Suppressor macrophage (primary cell): ENCODE results near the gene RTL10.
A peak's percentile ranks its signal among the peaks of the same experiment; 100 is the strongest.

Experiments
- DNase-seq, 4 experiments: peaks; one replicate each; pipeline ENCODE4 v3.0.0-alpha.2; 2020 to 2022
- total RNA-seq, 17 experiments: gene quantifications; one replicate each; lab custom pipeline; 2026; ENCODE audit warnings: mixed read lengths in 6 of 17, inconsistent platforms in 3 of 17; lab: John Stamatoyannopoulos, UW

The RTL10 gene
- 1.4 to 42.4 (median 24.5) reads per million in 17 experiments for total RNA-seq

- peak; percentile 99 to 100 (median 100) for DNase-seq
Measured at GRCh38 chr22:19854778-19855503, at the start of gene RTL10, which contains the start of gene GNB1L. RTL10 (minus strand) TSS chr22:19854874; CDS start chr22:19852261, 2,613 bp downstream. GNB1L (minus strand) TSS chr22:19854874; CDS start chr22:19821355, 33,519 bp downstream.

- DNase-seq, result no peak
Measured at GRCh38 chr22:19904174-19904856, 49.6 kb upstream of the RTL10 start.

GRCh38 chr22:19903513-19903912, 48.8 kb upstream of the RTL10 start:
- no peak for DNase-seq

DNA sequence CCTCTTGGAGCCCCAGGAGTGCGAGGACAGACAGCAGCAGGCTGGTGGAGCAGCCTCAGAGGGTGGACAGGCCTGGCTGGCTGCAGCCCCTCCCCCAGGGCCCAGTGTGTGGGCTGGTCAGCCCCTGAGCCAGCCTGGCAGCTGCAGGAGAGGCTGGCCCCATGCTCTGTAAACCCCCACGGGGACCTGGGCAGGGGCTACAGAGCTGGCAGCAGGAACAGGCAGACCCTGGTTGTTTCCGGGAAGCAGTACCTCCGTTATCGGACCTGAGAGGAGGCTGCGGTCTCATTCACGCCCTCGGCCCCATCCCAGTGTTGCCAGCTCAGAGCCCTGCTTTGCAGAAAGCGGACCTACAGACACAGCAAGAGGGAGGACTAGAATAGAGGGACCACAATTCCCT, 48.4 kb upstream of the RTL10 start:
- DNase-seq, result no peak

DNA sequence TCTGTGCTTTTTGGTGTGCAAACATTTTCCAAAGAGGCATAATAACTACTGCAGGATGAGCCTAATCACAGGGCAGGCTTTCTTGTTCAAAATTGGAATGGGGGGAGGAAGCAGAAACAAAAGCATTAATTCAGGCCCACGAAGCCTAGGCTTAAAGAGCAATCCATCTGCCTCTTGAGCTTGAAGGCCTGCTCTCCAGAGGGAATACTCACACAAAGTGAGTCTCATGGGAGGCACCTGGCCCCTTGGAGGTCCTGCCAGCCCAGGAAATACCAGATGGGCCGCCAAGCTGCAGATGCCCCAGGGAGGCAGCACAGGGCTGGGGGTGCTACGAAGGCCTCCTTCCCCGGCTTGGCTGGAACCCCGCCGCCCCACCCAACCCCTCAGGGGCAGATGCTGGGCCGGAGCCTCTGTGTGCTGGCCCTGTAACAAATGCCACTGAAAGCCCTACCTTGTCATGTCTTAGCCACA, 47.6 kb upstream of the RTL10 start:
- DNase-seq, result no peak

DNA sequence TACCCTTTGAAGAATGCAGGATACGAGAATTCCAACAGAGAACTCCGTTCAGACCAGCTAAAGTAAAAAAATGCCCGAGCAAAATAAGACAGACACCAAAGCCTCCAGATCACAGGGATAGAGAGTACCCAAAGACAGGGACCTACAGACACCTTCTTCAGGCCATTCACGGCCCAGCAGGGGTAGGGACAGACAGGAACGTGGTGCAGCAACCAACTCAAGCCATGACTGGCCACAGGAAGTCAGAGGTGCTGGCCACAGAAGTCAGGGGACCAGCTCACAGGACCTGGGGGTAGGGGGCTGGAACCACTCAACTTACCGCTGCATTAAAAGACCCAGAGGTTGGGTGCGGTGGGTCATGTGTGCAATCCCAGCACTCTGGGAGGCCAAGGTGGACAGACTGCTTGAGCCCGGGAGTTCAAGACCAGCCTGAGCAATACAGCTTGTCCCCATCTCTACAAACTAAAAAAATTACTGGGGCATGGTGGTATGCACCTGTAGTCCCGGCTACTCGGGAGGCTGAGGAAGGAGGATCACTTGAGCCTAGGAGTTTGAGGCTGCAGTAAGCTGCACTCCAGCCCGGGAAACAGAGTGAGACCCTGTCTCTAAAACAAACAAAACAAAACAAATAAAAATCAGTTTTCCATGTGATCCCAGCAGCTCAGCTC, 47.0 kb upstream of the RTL10 start:
- DNase-seq, result no peak

GRCh38 chr22:19900707-19901436, 46.2 kb upstream of the RTL10 start:
- DNase-seq, result no peak

GRCh38 chr22:19898831-19899567, 44.3 kb upstream of the RTL10 start:
- DNase-seq, result no peak

DNA sequence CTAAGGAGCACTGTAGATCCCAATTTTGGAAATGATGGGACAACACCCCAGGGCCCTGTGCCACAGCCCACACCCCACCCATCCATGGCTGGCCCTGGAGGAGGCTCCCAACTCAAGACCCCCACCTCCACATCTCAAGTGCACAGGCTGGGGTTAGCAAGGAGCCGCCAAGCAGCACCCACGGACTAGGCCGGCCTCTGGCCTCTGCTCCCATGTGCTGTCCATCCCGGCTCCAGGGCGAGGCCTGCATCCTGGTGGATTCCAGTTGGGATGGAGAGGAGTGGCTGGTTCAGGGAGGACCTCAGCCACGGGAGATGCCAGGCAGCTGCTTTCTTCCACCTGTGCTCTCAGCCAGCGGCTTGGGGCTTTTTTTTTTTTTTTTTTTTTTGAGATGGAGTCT, 43.5 kb upstream of the RTL10 start:
- no peak for DNase-seq

DNA sequence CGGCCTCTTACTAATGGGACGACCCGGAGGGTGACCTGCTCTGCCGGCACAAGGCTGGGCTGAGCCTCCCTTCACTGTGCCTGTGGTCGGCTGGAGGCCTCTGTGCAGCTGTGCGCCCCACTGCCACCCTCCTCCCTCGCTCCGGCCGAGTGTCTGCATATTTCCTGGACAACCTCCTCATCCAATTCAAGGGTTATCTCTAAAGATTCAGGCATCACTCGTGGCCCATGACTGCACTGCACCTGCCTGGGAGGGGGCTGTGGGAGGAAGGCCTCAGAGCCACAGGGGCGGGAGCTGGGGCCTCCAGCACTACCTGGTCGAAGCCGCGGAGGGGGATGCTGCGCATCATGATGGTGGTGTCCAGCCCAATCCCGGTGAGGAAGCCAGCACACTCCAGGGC, 43.1 kb upstream of the RTL10 start:
- no peak for DNase-seq

DNA sequence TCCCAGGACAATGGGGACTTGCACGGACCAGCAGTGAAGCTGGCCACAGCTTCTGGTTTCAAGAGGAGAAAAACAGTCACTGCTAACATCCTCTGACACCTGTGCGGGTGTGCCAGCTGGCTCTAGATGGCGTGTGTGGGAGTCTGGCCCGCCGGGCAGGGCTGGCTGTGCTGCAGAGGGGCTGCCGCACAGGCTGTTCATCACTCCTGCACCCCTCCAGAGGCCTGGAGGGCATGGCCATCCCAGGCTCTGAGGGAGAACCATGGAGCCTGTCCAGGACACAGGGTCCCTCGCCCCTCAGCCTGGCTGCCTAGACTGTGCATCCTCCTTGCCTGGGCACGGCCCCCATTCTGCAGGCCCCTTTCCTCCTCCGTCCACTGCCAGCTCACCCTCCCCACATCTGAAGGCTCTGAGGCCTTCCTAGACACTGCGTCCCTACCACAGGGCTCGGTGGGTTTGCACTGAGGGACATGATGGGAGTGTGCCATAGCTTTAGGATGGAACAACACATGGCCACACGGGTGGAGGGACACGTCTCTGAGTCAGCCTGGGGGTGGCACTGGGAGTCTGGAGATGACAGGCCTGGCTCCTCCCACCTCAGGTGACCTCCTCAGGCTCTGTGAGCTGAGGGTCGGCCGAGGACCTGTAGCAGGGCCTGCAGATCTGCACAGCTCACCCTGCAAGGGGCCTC, 42.1 kb upstream of the RTL10 start:
- DNase-seq, result no peak

GRCh38 chr22:19895160-19895849, 40.6 kb upstream of the RTL10 start:
- no peak for DNase-seq

DNA sequence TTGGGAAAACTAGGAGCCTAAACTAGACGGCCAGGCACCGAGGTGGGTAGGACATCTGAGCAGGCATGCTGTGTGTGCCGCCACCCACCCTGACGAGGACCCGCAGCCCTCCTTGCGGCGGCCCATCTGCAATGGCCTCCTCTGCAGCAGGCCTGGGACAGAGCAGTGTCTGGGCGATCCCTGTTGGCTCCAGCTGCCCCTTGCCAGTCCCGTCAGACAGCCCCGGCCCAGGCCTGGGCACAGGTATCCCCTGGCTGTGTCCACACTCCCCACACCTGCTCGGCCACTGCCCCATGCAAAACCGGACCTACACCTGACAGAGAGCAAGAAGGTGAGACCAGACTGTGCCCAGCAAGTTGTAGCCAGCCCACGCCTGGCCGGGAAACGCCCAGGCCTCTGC, 38.7 kb upstream of the RTL10 start:
- DNase-seq, result no peak

DNA sequence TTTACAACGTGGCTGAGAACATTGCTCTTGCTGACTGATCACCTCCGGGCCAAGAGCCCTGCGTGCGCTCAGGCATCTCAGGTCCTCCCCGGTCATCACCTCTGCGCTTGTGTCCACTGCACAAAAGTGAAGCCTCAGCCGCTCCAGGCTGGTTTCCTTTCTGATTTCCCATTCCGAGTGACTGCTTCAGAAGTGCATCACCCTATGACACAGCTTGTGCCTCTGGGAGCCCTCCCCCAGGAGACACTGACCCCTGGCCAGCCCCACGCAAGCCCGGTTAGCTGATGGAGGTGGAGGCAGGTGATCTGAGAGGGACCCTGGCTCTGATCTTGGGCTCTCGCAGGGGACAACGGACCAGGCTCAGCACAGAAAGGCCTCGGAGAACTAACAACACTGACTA, 38.3 kb upstream of the RTL10 start:
- no peak for DNase-seq

DNA sequence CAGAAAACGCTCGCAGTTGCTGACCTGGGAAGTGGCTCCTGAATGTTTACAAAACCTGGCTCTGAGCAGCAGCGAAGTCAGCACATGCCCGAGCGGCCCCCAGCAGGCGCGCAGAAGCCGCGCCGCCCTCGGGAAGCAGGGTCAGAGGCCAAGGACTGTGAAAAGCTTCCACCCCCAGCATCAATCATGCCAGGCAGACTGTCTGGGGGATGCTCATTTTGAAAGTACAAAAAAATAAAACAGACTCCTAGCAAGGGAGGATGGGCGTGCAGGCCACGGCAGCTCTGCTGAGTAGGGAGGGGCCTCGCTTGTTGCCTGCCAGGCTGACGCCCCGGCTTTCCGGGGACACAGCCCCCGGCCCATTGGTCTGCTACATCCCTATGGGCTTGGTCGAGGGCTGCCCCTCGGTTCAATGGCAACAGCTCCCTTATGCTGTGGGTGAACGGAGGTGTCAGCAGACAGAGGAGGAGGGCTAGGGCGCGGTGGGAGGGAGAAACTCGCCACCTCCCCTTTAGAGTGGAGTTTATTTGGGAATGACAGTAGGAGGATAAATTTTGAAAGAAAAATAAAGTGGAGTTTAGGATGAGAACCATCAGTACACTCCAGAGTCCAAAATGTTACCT, 37.7 kb upstream of the RTL10 start:
- no peak for DNase-seq

DNA sequence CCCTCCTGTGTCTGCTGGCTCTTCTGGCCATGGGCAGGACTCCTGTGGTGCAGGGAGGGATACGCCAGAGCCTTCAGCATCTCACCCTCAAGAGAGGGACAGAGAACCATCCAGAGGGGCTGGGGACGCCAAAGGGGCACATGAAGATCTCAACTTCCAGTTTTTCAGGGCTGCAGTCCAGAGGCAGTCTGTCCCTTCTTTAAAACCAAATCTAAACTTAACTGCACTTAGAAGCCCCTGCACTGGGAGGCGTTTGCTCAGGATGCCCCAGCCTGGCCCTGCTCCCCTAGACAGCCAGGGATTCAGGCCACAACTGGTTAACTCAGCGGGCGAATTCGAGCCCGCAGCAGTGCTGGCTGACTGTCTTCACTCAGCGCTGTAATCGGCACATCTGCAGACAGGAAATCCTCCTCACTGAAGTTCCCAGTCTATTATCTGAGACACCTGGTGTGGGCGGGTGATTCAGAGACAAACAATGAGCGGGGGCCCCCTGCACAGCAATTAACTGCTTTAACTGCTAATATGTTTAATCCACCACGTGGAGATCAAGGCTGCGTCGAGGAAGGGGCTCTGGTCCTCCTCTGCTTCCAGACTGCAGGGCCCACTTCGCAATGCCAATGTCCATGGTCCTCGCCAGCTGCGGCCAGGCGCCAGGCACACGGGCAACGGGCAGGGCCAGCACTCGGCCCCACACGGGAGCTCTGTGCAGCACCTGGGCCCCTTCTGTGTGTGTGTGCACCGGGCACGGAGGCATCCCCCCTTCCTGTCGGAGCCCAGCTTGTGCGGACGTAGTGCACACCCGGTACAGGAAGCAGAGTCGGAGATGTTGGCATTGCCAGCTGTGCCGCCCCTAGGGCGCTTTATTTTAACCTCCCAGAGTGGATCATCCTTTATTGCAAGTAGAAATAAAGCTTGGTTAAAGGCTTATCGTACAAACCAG, 36.9 kb upstream of the RTL10 start:
- peak; percentile 20 to 54 (median 50) for DNase-seq

DNA sequence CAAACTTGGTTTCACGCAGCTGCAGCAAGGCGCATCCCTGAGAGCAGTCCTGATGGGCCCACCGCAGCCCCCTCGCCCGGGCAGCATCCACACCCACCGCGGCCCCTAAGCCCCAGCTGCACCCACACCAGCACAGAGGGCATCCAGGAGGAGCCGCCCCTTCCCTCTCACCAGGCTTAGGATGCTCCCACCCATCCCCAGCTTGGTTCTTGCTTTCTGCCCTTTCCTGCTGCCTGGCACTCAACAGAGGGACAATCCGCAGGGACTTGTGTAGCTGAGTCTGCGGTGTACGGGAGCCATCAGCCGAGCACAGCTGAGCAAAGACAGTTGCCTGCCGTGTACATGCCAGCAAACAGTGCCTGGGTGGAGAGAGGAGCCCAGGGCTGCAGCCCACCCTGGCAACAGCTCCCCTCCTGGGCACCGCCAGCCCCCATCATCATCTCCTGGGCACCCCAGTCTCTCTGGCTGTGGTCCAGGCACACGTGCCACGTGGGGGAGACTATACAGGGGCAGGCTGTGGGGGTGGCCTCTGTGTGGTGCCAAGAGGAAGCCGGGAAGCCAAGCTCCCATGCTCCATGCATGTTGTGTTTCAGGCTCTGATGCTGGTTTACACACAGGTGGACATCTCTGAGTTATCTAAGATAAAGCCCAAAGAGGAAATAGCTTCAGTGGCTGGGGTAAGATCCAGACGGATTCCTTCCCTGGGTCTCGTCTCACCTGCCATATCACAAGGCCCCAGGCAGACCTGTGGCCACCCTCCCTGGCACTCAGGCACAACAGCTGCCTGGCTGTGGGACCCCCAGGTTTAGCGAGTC, 36.0 kb upstream of the RTL10 start:
- no peak for DNase-seq

GRCh38 chr22:19889951-19890350, 35.3 kb upstream of the RTL10 start:
- no peak for DNase-seq
